Pancreas (tissue), 10 donors: ENCODE measurements around the gene LY6G5B. TPM values are rescaled to one million over a fixed set of nuclear protein-coding genes. Genes with fewer than 3 reads are reported as not detected.

ENCODE experiments used
- ATAC-seq, 4 donors: fragments of 200-7000 bp; cut with Tn5 transposase; one replicate each; pipeline versions ENCODE4 v1.8.0 to v1.9.1; 2020; ENCODE audit warnings: mild to moderate bottlenecking in 4 of 4, moderate library complexity in 4 of 4
- DNase-seq, 6 donors: peaks; one replicate each; pipeline ENCODE4 v3.0.0-alpha.2; 2020
- FAIRE-seq: peaks from 2 replicates; lab custom pipeline; 2012; peaks lifted over from hg19 to GRCh38; lab: Jason Lieb, UNC
- H3K27ac ChIP-seq, 4 donors: fragments of 200-600 bp; sonication (generic); 1 replicate in 3 of 4; 2 replicates in 1 of 4; pipeline versions ENCODE4 v1.5.0 to v1.8.0; 2020
- H3K27me3 ChIP-seq, 4 donors: fragments of 200-600 bp; one replicate each; pipeline ENCODE4 v1.8.0; 2021
- H3K36me3 ChIP-seq, 3 donors: fragments of 200-600 bp; sonication (generic) in 1 of 3; one replicate each; pipeline versions ENCODE4 v1.5.0 to v1.8.0; 2020 to 2021
- H3K4me1 ChIP-seq, 3 donors: fragments of 200-600 bp; one replicate each; pipeline ENCODE4 v1.8.0; 2021
- H3K4me3 ChIP-seq, 4 donors: fragments of 200-600 bp; sonication (generic) in 2 of 4; one replicate each; pipeline versions ENCODE4 v1.5.0 to v1.8.0; 2020 to 2021
- H3K9me3 ChIP-seq, 4 donors: fragments of 200-600 bp; one replicate each; pipeline ENCODE4 v1.8.0; 2021
- CTCF ChIP-seq, 4 donors: fragments of 200-600 bp; sonication (generic) in 3 of 4; IDR thresholded peaks; one replicate each; pipeline versions ENCODE4 v1.5.0 to v1.8.0; 2021; ENCODE audit warnings: antibody characterized with exemption in 4 of 4
- WGBS, 2 donors: extraction: QIAGEN DNeasy Blood & Tissue Kit; methylation state at CpG; one replicate each; pipeline ENCODE4 v1.1.7; 2013; 5-methylcytosine and 5-hydroxymethylcytosine counted together
- intact Hi-C, 3 donors: fragments of 100-400 bp; cut with DNase I; formaldehyde crosslinking; loops; one replicate each; pipeline versions ENCODE4 v1.11.1 to v1.14.2; 2022
- polyA plus RNA-seq, 2 donors: library from polyadenylated mRNA; stranded (reverse); fragments of 200-250 nt; gene quantifications; one replicate each; pipeline ENCODE4 v1.2.3, GENCODE V29; 2013
- total RNA-seq, 6 donors: library from RNA; stranded (reverse); fragmentation: NEBNext Ultra II Directional in 4 of 6; extraction: Animal tissue kit (Norgen Biotek cat#: 25700) in 4 of 6; gene quantifications; one replicate each; pipeline versions ENCODE4 v1.2.1 to v1.2.4, GENCODE V29; 2021 to 2023
- donor health status: healthy with polysubstance abuse.
- donor health status: DM: no; HTN: no; CAD: no; lungs with moderate emphysema.
- donor health status: DM: no; HTN: no; CAD: no.
- donor health status: control.
- donor health status: control.
- donor health status: Bipolar disorder and iron deficiency.
- donor health status: DM: yes; HTN: yes; CAD: no.
- donor health status: DM: no; HTN: no; CAD: no.
- donor health status: DM: no; HTN: no; CAD: no.
- donor health status: DM: yes; HTN: yes; CAD: no.

LY6G5B gene
- total and polyA plus RNA-seq, 8 donors: 3.0 to 11.4 (median 4.8) TPM

- WGBS, 2 donors: 93 to 95% methylated on average over 7 of the region's 7 CpGs
- TF ChIP-seq CTCF (IDR thresholded peaks at IDR 0.05): no peak
- Histone ChIP-seq H3K4me1 (no peaks in the 10 kb centered on the region), H3K27ac (no peak overlapping the region), H3K36me3 (peaks cover 9 to 78% (median 62%) of the 10 kb centered on the region in 3 donors), H3K27me3 (no peaks in the 10 kb centered on the region), H3K9me3 (no peaks in the 10 kb centered on the region), H3K4me3 (no peak overlapping the region)
- ATAC-seq (no peak), FAIRE-seq (no peak), DNase-seq (no peak)
- intact Hi-C loops: no loop called here
These were observed 36.3 kb upstream of the LY6G5B start for GRCh38 chr6:31633447-31633846.

GRCh38 chr6:31634131-31634530, 35.6 kb upstream of the LY6G5B start:
- no peak for FAIRE-seq
- Histone ChIP-seq H3K4me1 (no peaks in the 10 kb centered on the region), H3K4me3 (no peak overlapping the region), H3K9me3 (no peaks in the 10 kb centered on the region), H3K27ac (no peak overlapping the region), H3K27me3 (no peaks in the 10 kb centered on the region), H3K36me3 (peaks cover 9 to 77% (median 57%) of the 10 kb centered on the region in 3 donors)
- no peak for ATAC-seq
- DNase-seq: no peak
- intact Hi-C loops: no loop called here
- WGBS, 2 donors: 91 to 92% methylated on average over 3 of the region's 3 CpGs
- no peak for TF ChIP-seq CTCF (IDR thresholded peaks at IDR 0.05)

GRCh38 chr6:31634969-31635575, 34.7 kb upstream of the LY6G5B start:
- H3K9me3 ChIP-seq: no peaks in the 10 kb centered on the region
- intact Hi-C loops: no loop called here
- peaks cover 6 to 77% (median 49%) of the 10 kb centered on the region in 3 donors for H3K36me3 ChIP-seq
- ATAC-seq (no peak), DNase-seq (no peak), FAIRE-seq (no peak)
- H3K27ac ChIP-seq: no peak overlapping the region
- no peak overlapping the region for H3K4me3 ChIP-seq
- WGBS, 2 donors: 82 to 87% methylated on average over 11 of the region's 11 CpGs
- H3K4me1 ChIP-seq: no peaks in the 10 kb centered on the region
- no peaks in the 10 kb centered on the region for H3K27me3 ChIP-seq
- no peak for TF ChIP-seq CTCF (IDR thresholded peaks at IDR 0.05)

- no peak for FAIRE-seq
- TF ChIP-seq CTCF (IDR thresholded peaks at IDR 0.05): no peak
- H3K27me3 ChIP-seq: no peaks in the 10 kb centered on the region
- 85 to 86% methylated on average over 27 of the region's 27 CpGs for WGBS, 2 donors
- H3K4me3 ChIP-seq: no peak overlapping the region
- H3K27ac ChIP-seq: no peak overlapping the region
- H3K36me3 ChIP-seq: peaks cover 11 to 77% (median 47%) of the 10 kb centered on the region in 3 donors
- DNase-seq: no peak
- peak in 1 of 4 donors; percentile 7 for ATAC-seq
- no peaks in the 10 kb centered on the region for H3K9me3 ChIP-seq
- intact Hi-C loops: no loop called here
- no peaks in the 10 kb centered on the region for H3K4me1 ChIP-seq
These were observed 32.8 kb upstream of the LY6G5B start for GRCh38 chr6:31636698-31637596.
